Stimulated activated naive B cell treated with anti-CD40 and anti-IgM and Interleukin-4, amounts not matched to agents 10 μg/mL and 1 μg/mL and 100 μg/mL, for 72 hours (primary cell): ENCODE data around the gene DNAJC28.
"Not testable (repeated sequence)": the region's sequence is repeated elsewhere in the genome, so short reads cannot be mapped to it uniquely, and the experiment has no call there.

ENCODE experiments used
- ATAC-seq, 2 donors: fragments of 150-1000 bp; cut with Tn5 transposase; replicated peaks; 2 replicates each; pipeline ENCODE4 v1.10.0; 2021; ENCODE audit warnings: moderate library complexity in 1 of 2
- DNase-seq: peaks from one replicate; pipeline ENCODE4 v3.0.0; 2021
- H3K27ac Mint-ChIP-seq: one replicate; pipeline ENCODE4 v1.8.0; 2022; ENCODE audit warnings: mild to moderate bottlenecking, mixed read lengths
- H3K27me3 Mint-ChIP-seq, 2 donors: one replicate each; pipeline ENCODE4 v1.8.0; 2022; ENCODE audit warnings: mixed read lengths in 2 of 2
- H3K36me3 Mint-ChIP-seq, 2 donors: one replicate each; pipeline ENCODE4 v1.8.0; 2022; ENCODE audit warnings: mixed read lengths in 2 of 2, mild to moderate bottlenecking in 1 of 2
- H3K4me1 Mint-ChIP-seq, 2 donors: one replicate each; pipeline ENCODE4 v1.8.0; 2022; ENCODE audit warnings: mixed read lengths in 2 of 2, mild to moderate bottlenecking in 1 of 2
- H3K4me3 Mint-ChIP-seq, 2 donors: one replicate each; pipeline ENCODE4 v1.8.0; 2022; ENCODE audit warnings: mild to moderate bottlenecking in 2 of 2, mixed read lengths in 2 of 2, moderate library complexity in 1 of 2
- H3K9me3 Mint-ChIP-seq, 2 donors: one replicate each; pipeline ENCODE4 v1.8.0; 2022; ENCODE audit warnings: mixed read lengths in 2 of 2, mild to moderate bottlenecking in 1 of 2

The DNAJC28 gene

DNA sequence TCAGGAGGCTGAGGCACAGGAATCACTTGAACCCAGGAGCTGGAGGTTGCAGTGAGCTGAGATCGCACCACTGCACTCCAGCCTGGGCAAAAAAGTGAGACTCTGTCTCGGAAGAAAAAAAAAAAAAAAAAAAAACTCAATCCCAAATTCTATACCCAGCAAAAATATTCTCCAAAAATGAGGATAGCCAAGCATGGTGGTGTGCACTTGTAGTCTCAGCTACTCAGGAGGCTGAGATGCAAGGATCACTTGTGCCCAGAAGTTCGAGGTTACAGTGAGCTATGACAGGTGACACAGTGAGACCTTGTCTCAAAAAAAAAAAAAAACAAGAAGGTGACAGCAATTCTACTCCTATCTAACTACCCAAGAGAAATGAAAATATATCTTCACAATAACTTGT, 18.2 kb downstream of the DNAJC28 start:
- Mint-ChIP-seq H3K9me3 (no peaks in the 10 kb centered on the region), H3K4me3 (no peak overlapping the region), H3K4me1 (peaks cover 5 to 8% of the 10 kb centered on the region in 2 donors), H3K36me3 (peaks cover 6 to 9% of the 10 kb centered on the region in 2 donors), H3K27ac (no peak overlapping the region), H3K27me3 (no peaks in the 10 kb centered on the region)
- no peak for ATAC-seq
- no peak for DNase-seq

DNA sequence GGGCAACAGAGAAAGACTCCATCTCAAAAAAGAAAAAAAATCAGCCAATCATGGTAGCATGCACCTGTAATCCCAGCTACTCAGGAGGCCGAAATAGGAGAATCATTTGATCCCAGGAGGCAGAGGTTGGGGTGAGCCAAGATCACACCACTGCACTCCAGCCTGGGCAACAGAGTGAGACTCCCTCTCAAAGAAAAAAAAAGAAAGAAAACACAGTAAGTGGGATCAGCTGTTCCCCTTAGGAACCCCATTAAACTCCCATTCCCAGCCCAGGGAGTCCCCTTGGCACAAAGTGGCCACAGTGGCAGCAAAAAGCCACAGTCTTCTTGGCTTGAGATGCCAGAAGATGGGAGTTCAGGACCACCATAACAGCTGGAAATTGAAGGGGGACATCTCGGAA, 20.8 kb downstream of the DNAJC28 start:
- H3K27ac Mint-ChIP-seq: no peak overlapping the region
- H3K36me3 Mint-ChIP-seq: peaks cover 6 to 11% of the 10 kb centered on the region in 2 donors
- H3K4me3 Mint-ChIP-seq: no peak overlapping the region
- peaks cover 3 to 4% of the 10 kb centered on the region in 2 donors for H3K4me1 Mint-ChIP-seq
- no peak for DNase-seq
- ATAC-seq: no peak
- H3K27me3 Mint-ChIP-seq: no peaks in the 10 kb centered on the region
- H3K9me3 Mint-ChIP-seq: no peaks in the 10 kb centered on the region

DNA sequence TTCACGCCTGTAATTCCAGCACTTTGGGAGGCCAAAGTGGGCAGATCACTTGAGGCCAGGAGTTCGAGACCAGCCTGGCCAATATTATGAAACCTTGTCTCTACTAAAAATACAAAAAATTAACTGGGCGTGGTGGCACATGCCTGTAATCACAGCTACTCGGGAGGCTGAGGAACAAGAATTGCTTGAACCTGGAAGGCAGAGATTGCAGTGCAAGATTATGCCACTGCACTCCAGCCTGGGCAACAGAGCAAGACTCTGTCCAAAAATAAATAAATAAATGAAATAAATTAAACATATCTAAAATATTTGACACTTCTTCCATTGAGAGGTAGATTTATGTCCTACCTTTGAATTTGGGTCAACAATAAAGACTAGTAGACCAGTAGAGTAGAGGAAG, 22.3 kb downstream of the DNAJC28 start:
- not testable (repeated sequence) for H3K9me3 Mint-ChIP-seq, H3K4me3 Mint-ChIP-seq, DNase-seq, H3K4me1 Mint-ChIP-seq, ATAC-seq, H3K27ac Mint-ChIP-seq, H3K27me3 Mint-ChIP-seq
- peaks cover 6 to 13% of the 10 kb centered on the region in 2 donors for H3K36me3 Mint-ChIP-seq

DNA sequence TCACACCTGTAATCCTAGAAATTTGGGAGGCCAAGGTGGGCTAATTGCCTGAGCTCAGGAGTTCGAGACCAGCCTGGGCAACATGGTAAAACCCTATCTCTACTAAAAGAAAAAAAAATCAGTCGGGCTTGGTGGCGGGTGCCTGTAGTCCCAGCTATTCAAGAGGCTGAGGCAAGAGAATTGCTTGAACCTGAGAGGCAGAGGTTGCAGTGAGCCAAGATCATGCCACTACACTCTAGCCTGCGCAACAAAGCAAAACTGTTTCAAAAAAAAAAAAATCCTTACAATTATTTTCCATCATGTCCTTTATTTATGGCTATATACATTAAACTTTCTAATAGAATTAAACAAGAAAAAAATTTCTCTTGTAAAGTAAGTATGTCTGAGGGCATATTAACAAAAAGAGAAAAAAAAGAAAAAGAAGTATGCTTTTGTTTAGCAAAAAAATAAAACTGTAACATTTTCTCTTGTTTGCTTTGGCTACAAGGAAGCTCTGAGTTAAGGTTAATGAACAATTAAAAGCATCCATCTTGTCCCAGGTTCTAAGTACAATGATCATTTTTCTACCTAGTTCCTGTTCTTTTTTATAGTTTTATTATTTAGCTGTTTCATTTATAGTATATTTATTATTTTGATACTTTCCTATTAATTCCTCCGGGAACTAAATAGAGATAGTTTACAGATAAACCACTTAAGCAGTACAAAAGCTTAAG, 29.8 kb downstream of the DNAJC28 start:
- H3K27me3 Mint-ChIP-seq: no peaks in the 10 kb centered on the region
- H3K9me3 Mint-ChIP-seq: no peaks in the 10 kb centered on the region
- H3K36me3 Mint-ChIP-seq: peaks cover 14 to 25% of the 10 kb centered on the region in 2 donors
- H3K4me3 Mint-ChIP-seq: no peak overlapping the region
- no peaks in the 10 kb centered on the region for H3K4me1 Mint-ChIP-seq
- no peak for DNase-seq
- H3K27ac Mint-ChIP-seq: no peak overlapping the region
- no peak for ATAC-seq

DNA sequence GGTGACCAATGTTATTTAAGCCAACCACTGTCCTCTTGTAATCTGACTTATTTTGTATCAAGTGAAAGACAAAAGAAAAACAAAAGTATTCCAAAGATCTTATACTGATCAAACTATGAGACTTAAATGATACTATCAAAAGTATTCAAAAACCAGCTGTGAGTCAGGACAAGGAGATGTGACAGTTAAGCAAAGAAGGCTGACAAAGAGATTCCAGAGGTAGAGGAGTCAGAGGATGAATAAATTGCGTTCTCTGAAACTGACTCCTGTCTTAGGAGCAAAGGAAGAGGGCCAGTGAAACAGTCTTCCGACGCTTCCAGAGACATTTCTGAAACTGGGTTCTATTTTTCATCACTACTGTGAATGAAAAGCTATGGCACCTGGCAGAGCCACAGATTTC, 32.7 kb downstream of the DNAJC28 start:
- no peaks in the 10 kb centered on the region for H3K4me1 Mint-ChIP-seq
- no peak overlapping the region for H3K27ac Mint-ChIP-seq
- H3K36me3 Mint-ChIP-seq: peaks cover 14 to 21% of the 10 kb centered on the region in 2 donors
- no peaks in the 10 kb centered on the region for H3K27me3 Mint-ChIP-seq
- ATAC-seq (no peak), DNase-seq (no peak)
- no peaks in the 10 kb centered on the region for H3K9me3 Mint-ChIP-seq
- H3K4me3 Mint-ChIP-seq: no peak overlapping the region

DNA sequence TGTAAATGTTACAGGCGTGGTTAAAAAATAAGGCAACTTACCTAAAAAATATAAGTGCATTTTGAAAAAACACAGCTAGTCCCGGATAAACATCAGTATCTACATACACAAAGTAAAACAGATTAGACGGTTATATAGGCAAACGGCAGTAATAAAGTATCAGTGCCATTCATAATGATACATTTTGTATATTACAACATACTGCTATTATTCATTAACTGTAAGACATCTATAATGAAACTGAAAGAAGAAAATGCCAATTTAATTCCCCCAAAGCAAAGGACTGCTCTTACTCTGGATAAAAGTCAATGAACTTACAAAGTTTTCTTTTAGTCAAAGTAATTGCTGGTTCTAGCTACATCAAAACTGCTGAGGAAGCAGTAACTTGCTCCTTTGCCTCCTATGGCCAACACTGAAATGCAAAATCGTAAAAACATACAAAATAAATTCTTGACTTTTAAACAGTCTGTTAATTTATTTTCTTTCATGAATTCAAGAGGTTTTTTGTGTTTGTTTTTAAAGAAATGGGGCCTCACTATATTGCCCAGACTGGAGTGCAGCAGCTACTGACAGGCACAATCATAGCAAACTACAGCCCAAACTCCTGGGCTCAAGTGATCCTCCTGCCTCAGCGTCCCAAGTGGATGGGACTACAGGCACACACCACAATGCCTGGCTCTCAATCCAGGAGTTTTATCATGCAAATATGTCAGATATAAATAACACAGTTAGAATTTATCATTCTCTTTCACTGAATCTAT, 35.6 kb downstream of the DNAJC28 start:
- Mint-ChIP-seq H3K27ac (no peak overlapping the region), H3K4me3 (no peak overlapping the region), H3K9me3 (no peaks in the 10 kb centered on the region), H3K27me3 (no peaks in the 10 kb centered on the region), H3K36me3 (peaks cover 24 to 34% of the 10 kb centered on the region in 2 donors), H3K4me1 (no peaks in the 10 kb centered on the region)
- DNase-seq (no peak), ATAC-seq (no peak)

DNA sequence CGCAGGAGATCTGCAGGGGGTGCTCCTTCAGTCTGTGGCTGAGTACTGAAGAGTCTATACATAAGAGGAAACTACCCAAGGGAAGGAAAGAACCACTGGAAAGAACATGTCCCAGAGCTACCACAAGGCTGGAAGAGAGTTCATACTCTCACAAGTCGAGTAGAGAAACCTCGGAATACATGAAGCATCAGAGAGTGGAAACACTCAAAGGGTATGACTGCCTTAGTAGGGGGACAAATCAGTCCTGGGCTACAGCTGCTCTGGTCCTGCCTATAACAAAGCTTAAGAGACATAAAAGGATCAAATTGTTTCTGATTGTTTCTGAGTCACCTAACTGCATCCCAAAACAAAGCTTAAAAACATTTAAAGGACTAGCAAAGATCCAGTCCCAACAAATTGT, 39.2 kb downstream of the DNAJC28 start:
- Mint-ChIP-seq H3K4me1 (no peaks in the 10 kb centered on the region), H3K4me3 (no peak overlapping the region), H3K36me3 (peaks cover 15 to 26% of the 10 kb centered on the region in 2 donors), H3K27me3 (no peaks in the 10 kb centered on the region), H3K9me3 (no peaks in the 10 kb centered on the region), H3K27ac (no peak overlapping the region)
- ATAC-seq: no peak
- no peak for DNase-seq

DNA sequence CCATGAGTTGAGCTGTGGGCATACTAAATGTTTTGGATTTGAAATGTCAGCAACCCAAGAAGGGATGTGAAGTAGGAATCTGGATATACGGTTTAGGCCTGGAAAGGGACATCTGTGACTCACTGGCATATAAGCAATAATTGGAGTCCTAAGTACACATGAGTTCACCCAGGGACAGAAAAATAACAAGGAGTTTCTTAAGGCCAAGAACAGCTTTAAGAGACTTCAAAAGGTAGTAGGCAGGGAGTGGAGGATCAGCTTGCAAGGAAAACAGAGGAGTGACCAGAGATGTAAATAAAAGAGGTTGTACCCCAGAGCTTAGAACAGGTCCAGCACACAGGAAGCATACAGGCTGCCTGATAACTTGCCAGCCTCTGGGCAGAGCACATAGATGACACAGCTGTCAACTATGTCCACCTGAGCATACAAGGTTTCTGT, 39.9 kb downstream of the DNAJC28 start:
- Mint-ChIP-seq H3K27me3 (no peaks in the 10 kb centered on the region), H3K27ac (no peak overlapping the region), H3K9me3 (no peaks in the 10 kb centered on the region), H3K36me3 (peaks cover 15 to 26% of the 10 kb centered on the region in 2 donors), H3K4me3 (no peak overlapping the region), H3K4me1 (no peaks in the 10 kb centered on the region)
- DNase-seq (no peak), ATAC-seq (no peak)

DNA sequence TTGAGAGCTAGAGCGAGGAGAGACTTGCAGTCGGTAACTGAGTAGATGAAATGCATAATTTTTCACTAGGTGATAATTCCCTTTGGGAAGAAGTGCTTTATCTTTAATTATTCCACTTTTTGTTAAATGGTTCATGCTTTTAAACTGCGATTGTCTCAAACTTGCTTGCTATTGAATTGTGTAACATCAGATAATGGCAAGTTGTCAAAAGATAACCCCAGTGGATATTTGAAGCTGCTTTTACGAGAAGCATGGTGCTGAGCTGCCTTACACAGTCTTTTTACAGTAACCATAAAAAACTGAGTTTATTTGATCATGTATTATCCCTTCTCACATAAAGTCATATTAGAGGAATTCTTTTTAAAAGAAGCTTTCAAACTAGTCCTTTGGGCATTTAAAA, 41.9 kb downstream of the DNAJC28 start:
- DNase-seq (no peak), ATAC-seq (no peak)
- Mint-ChIP-seq H3K36me3 (peaks cover 15 to 26% of the 10 kb centered on the region in 2 donors), H3K27ac (no peak overlapping the region), H3K4me1 (peaks cover 5 to 8% of the 10 kb centered on the region in 2 donors), H3K9me3 (no peaks in the 10 kb centered on the region), H3K4me3 (no peak overlapping the region), H3K27me3 (no peaks in the 10 kb centered on the region)

DNA sequence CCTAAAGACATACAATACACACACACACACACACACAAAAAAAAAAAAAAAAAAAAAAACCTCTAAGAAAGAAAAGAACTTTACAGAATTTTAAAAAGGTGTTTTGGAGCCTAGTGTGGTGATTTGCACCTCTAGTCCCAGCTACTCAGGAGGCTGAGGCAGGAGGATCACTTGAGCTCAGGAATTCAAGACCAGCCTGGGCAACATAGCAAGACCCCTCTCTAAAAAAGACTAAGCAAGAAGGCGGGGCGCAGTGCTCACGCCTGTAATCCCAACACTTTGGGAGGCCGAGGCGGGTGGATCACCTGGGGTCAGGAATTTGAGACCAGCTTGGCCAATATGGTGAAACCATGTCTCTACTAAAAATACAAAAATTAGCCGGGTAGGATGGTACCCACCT, 44.9 kb downstream of the DNAJC28 start:
- not testable (repeated sequence) for H3K9me3 Mint-ChIP-seq, H3K27me3 Mint-ChIP-seq, ATAC-seq, DNase-seq, H3K27ac Mint-ChIP-seq, H3K4me3 Mint-ChIP-seq
- Mint-ChIP-seq H3K4me1 (peaks cover 27 to 38% of the 10 kb centered on the region in 2 donors), H3K36me3 (peaks cover 7 to 17% of the 10 kb centered on the region in 2 donors)

DNA sequence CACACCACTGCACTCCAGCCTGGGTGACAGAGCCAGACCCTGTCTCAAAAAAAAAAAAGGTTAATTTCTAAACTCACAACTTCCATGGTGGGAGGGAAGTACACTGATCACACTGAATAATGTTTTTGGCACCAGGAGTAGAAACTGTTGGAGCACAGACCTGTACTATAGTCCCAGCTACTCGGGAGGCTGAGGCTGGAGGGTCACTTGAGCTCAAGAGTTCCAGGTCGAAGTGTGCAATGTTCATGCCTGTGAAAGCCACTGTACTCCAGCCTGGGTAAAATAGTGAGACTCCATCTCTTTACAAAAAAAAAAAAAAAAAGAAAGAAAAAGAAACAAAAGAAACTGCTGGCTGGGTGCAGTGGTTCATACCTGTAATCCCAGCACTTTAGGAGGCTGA, 47.0 kb downstream of the DNAJC28 start:
- Mint-ChIP-seq H3K27ac (peak overlapping the region; percentile 71), H3K9me3 (no peaks in the 10 kb centered on the region), H3K36me3 (peaks cover 7 to 24% of the 10 kb centered on the region in 2 donors), H3K4me1 (peaks cover 36 to 55% of the 10 kb centered on the region in 2 donors), H3K27me3 (no peaks in the 10 kb centered on the region), H3K4me3 (no peak overlapping the region)
- ATAC-seq: no peak
- no peak for DNase-seq

DNA sequence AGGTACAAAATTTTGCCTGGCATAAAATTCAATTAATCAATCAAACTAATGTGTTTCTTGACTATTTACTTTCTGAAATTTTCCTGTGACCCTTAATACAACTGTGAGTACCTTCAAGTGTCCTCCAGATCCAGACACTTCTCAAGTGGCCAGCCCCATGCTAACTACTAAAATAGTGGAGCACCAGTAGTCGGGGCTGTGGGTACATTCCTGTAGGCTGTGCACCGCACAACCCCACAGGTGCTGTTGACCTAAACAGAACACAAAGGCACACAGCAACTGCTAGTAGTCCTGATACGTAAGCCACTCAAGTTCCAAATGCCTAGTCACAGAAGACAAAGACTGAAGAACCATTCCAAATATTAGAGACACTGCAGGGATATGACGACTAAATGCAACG, 48.3 kb downstream of the DNAJC28 start:
- Mint-ChIP-seq H3K27me3 (no peaks in the 10 kb centered on the region), H3K9me3 (no peaks in the 10 kb centered on the region), H3K27ac (peak overlapping the region; percentile 56), H3K36me3 (peaks cover 7 to 21% of the 10 kb centered on the region in 2 donors), H3K4me3 (no peak overlapping the region), H3K4me1 (peaks cover 40 to 61% of the 10 kb centered on the region in 2 donors)
- ATAC-seq: no peak
- no peak for DNase-seq

DNA sequence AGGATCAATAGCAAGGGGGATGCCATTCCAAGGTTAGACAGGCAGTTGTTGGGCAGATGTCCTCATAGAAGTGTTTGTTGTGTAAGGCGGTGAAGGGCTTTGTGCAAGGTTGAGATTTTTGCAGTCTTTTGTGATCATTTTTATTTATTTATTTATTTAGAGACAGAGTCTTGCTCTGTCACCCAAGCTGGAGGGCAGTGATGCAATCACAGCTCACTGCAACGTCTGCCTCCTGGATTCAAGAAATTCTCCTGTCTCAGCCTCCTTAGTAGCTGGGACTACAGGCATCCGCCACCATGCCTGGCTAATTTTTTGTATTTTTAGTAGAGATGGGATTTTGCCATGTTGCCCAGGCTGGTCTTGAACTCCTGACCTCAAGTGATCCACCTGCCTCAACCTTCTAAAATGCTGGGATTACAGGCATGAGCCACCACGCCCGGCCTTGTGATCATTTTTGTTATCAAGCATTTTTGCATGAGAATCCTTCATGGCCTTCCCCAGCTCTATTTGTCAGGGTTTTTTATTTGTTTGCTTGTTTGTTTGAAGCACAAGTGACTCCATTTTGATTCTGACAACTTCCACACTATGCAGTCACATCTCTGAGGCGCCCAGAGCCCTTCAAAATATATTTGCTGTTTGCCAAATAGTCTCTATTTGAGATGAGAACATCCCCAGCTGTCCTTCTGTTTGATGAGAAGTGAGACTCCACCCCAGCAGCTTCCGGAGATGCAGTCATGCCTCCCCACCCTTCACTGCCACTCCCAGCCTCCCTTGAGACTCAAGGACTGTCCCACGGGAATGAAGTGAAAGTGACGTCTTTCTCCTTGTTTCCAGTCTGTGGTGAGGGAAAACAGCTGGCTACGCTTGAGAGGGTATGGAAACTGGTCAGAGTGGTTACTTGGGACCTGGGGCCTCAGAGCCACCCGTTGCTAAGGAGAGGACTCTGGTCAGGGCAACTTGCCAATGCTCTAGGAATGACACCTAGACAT, 49.7 kb downstream of the DNAJC28 start:
- H3K4me1 Mint-ChIP-seq: peaks cover 46 to 75% of the 10 kb centered on the region in 2 donors
- no peaks in the 10 kb centered on the region for H3K9me3 Mint-ChIP-seq
- no peaks in the 10 kb centered on the region for H3K27me3 Mint-ChIP-seq
- peak overlapping the region; percentile 93 for H3K27ac Mint-ChIP-seq
- H3K36me3 Mint-ChIP-seq: peaks cover 16 to 34% of the 10 kb centered on the region in 2 donors
- H3K4me3 Mint-ChIP-seq: peak overlapping the region; percentile 11 to 37
- ATAC-seq: peak; percentile 82 to 85
- DNase-seq: peak; percentile 69
